Measurements from ENCODE around the gene GAS5. TPM values are rescaled to one million over a fixed set of nuclear protein-coding genes. Genes with fewer than 3 reads are reported as not detected.
"Not testable (repeated sequence)": the region's sequence is repeated elsewhere in the genome, so short reads cannot be mapped to it uniquely, and the experiment has no call there.

The GAS5 gene
- total RNA-seq, 1 experiment from 2014 or later: 698 TPM

DNA sequence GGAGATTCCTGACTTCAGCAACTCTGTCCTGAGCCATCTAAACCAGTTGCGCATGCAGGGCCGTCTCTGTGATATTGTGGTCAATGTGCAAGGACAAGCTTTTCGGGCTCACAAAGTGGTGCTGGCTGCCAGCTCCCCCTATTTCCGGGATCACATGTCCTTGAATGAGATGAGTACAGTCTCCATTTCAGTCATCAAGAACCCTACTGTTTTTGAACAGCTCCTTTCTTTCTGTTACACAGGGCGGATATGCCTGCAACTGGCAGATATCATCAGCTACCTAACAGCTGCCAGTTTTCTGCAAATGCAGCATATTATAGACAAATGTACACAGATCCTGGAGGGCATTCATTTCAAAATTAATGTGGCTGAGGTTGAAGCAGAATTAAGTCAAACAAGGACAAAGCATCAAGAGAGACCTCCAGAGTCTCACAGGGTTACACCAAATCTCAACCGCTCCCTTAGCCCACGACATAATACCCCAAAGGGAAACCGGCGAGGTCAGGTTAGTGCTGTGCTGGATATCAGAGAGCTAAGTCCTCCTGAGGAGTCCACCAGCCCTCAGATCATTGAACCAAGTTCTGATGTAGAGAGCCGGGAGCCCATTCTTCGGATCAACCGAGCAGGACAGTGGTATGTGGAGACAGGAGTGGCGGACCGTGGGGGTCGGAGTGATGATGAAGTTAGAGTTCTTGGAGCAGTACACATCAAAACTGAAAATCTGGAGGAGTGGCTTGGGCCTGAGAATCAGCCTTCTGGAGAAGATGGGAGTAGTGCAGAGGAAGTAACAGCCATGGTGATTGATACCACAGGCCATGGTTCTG is 2.7 kb upstream of the GAS5 start:
- DNase-seq (ENCODE audit: low read depth): no peak

DNA sequence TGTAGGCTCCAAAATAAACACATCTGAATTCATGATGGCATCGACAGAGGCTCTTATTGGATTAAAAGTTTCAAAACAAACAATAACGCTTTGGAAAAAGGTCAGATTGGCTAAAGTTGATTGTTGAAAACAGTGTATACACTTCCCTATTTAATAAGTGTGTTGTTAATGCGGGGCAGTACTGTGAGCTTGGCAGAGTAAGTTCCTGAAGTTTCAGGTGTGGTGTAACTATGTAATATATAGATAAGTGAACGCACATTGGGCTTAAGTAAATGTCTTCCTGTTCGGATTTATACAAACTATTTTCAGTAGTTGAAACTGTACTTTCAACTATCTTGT is 1.2 kb upstream of the GAS5 start:
- DNase-seq (ENCODE audit: low read depth): no peak

- peak; percentile 90 for DNase-seq (ENCODE audit: low read depth)
Measured at GRCh38 chr1:173868266-173869020, 654 bp upstream of the GAS5 start, which contains the start of gene ZBTB37. Gene ZBTB37, plus strand, starts transcription at chr1:173868380. Its CDS starts 1,846 bp downstream, at chr1:173870226.

- peak; percentile 19 for DNase-seq (ENCODE audit: low read depth)
Measured at GRCh38 chr1:173867141-173867752, 542 bp downstream of the GAS5 start.

DNA sequence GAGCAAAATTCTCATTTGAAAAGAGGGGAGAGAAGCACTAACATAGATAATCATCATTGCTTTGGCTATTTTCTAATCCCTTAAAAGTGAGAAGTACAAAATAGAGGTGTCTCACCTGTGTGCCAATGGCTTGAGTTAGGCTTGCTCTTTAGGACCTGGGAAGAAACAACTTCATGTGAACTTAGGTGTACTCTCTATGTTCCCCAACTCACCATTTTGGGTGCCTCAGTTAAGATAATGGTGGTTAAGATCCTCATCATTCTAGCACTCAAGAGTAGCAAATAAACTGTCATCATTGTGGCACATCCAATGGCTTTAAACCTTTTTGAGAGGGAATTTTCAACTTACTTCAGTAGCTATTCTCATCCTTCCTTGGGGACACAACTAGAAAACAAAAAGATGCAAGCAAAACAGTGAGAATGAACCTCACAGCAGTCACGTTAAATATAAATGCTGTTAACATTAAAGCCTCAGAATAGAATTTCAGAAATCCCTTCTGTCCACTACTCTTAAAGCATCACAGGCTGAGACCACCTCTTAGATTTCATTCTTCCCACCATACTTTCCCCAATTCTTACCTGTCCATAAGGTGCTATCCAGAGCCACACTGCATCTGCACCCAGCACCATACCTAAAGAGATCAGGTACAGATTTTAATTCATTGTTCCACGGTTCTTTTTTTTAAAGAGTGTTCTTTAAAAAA is 1.2 kb downstream of the GAS5 start:
- no peak for DNase-seq (ENCODE audit: low read depth)

GRCh38 chr1:173865468-173866164 is 2.2 kb downstream of the GAS5 start:
- no peak for DNase-seq (ENCODE audit: low read depth)

GRCh38 chr1:173864179-173864867 is 3.5 kb downstream of the GAS5 start:
- no peak for DNase-seq (ENCODE audit: low read depth)

- no peak for DNase-seq (ENCODE audit: low read depth)
Measured at GRCh38 chr1:173863224-173864161, 4.3 kb downstream of the GAS5 start.

GRCh38 chr1:173862769-173863223 is 5.0 kb downstream of the GAS5 start:
- DNase-seq (ENCODE audit: low read depth): peak; percentile 15

DNA sequence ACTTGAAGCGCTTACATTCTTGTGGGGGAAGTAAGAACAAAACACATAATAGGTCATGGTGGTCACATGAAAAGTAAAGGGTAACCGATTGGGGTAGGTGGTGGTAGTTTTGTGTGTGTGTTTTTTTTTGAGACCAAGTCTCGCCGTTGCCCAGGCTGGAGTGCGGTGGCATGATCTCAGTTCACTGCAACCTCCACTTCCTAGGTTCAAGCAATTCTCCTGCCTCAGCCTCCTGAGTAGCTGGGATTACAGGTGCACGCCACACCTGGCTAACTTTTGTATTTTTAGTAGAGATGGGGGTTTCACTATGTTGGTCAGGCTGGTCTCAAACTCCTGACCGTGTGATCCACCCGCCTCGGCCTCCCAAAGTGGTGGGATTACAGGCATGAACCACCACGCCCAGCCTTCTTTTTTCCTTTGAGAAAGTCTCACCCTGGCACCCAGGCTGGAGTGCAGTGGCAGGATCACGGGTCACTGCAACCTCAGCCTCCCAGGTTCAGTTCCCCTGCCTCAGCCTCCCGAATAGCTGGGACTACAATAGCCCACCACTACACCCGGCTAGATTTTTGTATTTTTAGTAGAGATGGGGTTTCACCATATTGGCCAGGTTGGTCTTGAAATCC is 5.5 kb downstream of the GAS5 start:
- DNase-seq (ENCODE audit: low read depth): peak; percentile 50

DNA sequence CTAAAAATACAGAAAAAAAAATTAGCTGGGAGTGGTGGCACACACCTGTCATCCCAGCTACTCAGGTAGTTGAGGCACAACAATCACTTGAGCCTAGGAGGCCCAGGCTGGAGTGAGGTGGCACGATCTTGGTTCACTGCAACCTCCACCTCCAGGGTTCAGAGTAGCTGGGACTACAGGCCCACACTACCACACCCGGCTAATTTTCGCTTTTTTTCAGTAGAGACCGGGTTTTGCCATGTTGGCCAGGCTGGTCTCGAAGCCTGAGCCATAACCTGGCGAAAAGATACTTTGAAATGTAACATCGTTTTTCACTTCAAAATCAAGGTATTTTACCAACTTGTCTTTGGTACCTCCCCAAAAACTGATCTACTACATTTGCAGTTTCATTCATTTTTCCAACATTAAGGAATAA is 6.1 kb downstream of the GAS5 start:
- DNase-seq (ENCODE audit: low read depth): peak; percentile 43

GRCh38 chr1:173860065-173860464 is 7.7 kb downstream of the GAS5 start:
- DNase-seq (ENCODE audit: low read depth): no peak

DNA sequence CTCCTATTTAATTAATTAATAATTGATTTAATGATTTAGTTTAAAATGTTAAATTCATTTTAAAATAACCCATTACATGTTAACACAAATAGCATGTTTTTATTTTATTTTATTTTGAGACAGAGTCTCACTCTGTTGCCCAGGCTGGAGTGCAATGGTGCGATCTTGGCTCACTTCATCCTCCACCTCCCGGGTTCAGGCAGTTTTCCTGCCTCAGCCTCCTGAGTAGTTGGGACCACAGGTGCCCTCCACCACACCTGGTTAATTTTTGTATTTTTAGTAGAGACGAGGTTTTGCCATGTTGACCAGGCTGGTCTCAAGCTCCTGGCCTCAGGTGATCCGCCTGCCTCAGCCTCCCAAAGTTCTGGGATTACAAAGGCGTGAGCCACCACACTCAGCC is 8.2 kb downstream of the GAS5 start:
- not testable (repeated sequence) for DNase-seq (ENCODE audit: low read depth)

- no peak for DNase-seq (ENCODE audit: low read depth)
Measured at GRCh38 chr1:173857363-173857917, 10.3 kb downstream of the GAS5 start.

DNA sequence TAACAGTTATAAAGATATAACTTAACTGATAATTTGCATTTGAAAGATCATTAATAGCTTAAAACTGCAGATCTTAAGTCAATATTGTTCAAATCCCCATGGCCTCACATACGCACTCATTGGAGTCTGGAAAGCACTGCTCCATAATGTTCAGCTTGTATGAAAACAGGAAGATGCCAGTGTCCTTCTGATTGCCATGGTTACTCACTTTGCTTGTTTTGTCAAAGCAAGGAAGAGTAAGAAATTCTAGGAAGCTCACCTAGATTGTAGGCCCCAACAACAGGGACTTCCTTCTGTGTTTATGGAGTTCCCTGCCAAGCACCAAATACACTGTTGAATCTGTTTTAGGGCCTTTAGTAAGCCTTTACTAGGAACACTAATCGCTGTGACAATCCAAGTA is 10.9 kb downstream of the GAS5 start:
- no peak for DNase-seq (ENCODE audit: low read depth)

- DNase-seq (ENCODE audit: low read depth): no peak
Measured at GRCh38 chr1:173856014-173856413, 11.8 kb downstream of the GAS5 start.

DNA sequence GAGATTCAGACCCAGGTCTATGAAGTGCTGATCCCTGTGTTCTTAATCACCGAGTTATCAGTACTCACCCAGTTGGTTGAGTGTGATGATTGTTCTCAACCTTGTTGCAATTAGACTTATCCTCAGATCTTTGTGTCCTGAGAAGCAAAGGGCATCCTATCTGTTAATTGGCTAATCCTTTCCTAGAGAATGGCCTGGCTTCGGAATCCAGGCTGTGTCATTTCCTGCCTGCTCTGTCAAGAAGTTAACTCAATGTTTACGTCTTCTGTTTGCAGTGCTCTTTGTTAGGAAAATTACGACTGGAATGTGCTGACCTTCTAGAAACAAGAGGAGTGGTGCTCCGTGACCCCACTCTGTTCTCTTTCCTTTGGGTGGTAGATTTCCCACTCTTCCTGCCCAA is 14.7 kb downstream of the GAS5 start:
- peak; percentile 28 for DNase-seq (ENCODE audit: low read depth)

GRCh38 chr1:173852105-173852504 is 15.7 kb downstream of the GAS5 start:
- no peak for DNase-seq (ENCODE audit: low read depth)

DNA sequence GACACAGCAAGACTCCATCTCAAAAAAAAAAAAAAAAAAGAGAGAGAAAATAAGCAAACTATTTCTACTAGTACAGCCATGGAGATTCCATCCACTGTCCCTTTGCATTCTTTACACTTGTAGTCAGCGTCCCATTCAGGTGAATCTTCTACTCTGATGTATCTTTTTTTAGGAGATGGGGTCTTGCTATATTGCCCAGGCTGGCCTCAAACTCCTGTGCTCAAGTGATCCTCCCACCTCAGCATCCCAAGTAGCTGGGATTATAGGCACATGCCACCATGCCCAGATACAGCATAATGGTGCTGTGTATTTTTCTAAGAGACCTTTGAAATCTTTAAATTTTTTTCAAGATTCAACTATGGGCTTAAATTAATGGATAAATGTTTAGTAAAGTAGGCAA is 35.0 kb downstream of the GAS5 start:
- DNase-seq (ENCODE audit: low read depth): no peak

Data from Daoy (cell line).